Measurements from ENCODE around the gene MYL5.

MYL5 gene

DNA sequence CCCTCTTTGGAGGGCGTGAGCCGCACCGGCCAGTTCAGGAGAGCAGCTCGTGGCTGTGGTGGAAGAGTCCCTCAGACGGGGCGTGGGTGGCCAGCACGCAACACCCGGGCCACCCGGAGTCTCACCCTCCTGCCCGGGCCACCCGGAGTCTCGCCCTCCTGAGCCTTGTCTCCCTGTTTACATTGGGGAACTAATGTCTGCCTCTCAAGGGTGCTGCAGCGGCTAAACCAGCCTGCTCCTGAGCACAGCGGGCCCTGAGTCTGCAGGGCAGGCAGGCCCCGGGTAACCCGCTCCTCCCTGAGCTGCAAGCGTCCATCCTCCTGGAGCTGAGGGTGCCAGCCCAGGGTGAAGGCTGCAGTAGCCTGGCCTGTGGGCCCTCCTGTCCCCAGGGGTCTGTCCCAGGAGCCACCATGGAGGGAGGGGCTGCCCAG, 46.0 kb upstream of the MYL5 start:
- DNase-seq (ENCODE audit: low read depth in 2 of 2), result no peak
- H3K4me3 ChIP-seq (replicated peaks in 1 of 2; ENCODE audit: low read depth in 2 of 2, low read length in 2 of 2), result no peak overlapping the region
- TF ChIP-seq, protein P1, sequence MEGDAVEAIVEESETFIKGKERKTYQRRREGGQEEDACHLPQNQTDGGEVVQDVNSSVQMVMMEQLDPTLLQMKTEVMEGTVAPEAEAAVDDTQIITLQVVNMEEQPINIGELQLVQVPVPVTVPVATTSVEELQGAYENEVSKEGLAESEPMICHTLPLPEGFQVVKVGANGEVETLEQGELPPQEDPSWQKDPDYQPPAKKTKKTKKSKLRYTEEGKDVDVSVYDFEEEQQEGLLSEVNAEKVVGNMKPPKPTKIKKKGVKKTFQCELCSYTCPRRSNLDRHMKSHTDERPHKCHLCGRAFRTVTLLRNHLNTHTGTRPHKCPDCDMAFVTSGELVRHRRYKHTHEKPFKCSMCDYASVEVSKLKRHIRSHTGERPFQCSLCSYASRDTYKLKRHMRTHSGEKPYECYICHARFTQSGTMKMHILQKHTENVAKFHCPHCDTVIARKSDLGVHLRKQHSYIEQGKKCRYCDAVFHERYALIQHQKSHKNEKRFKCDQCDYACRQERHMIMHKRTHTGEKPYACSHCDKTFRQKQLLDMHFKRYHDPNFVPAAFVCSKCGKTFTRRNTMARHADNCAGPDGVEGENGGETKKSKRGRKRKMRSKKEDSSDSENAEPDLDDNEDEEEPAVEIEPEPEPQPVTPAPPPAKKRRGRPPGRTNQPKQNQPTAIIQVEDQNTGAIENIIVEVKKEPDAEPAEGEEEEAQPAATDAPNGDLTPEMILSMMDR (IDR thresholded peaks at IDR 0.05; ENCODE audit: low read depth, low read length), result no peak

DNA sequence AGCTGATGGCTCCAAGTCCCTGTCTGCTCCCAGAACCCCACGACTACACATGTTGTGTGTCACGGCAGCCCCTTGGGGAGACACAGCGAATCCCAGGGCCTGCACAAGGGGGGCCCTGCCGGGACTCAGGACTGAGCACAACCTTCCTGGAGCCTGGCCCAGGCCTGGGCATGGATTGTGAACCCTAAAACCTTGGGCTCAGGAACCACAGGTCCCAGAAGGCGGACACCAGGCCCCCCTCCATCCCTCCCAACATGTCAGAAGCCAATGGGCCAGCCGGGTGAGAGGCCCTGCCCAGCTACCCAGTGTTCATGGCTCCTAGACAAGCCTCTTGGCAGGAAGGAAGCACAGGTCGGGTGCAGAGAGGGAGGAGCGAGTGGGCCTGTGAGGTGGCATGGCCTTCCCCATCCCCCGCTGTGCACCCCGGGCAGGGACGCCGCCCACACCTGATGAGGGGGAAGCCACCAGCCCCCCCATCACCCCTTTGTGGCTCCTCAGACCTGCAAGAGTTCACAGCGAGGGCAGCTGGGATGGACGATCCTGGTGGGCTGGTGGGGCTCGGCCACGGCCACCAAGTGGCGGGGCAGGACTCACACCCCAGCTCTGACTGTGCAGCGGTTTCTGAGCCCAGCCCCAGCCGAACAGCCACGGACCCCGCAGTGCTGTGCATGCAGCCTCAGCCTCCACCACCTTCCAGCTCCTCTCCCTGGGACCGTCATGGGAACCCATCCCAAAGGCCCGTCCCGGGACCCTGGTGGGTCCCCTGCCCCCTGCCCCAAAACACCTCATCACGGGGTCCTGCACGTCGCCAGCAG, 45.3 kb upstream of the MYL5 start:
- DNase-seq (ENCODE audit: low read depth in 2 of 2), result no peak
- no peak overlapping the region for H3K4me3 ChIP-seq (replicated peaks in 1 of 2; ENCODE audit: low read depth in 2 of 2, low read length in 2 of 2)
- TF ChIP-seq, protein P1 (IDR thresholded peaks at IDR 0.05; ENCODE audit: low read depth, low read length), result no peak

DNA sequence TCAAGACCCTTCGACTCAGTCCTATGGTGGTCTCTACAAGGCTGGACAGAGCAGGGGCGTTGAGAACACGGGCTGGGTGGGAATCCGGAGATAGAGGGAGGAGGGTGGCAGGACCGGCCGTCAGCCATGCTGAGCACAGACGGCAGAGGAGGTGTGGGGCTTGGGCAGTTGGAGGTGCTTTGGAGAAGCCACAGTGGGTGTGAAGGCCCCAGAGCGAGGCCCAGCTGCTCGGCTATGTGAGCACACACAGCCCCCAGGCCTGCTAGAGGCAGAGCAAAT, 44.8 kb upstream of the MYL5 start:
- no peak for DNase-seq (ENCODE audit: low read depth in 2 of 2)
- no peak overlapping the region for H3K4me3 ChIP-seq (replicated peaks in 1 of 2; ENCODE audit: low read depth in 2 of 2, low read length in 2 of 2)
- TF ChIP-seq, protein P1 (IDR thresholded peaks at IDR 0.05; ENCODE audit: low read depth, low read length), result no peak

DNA sequence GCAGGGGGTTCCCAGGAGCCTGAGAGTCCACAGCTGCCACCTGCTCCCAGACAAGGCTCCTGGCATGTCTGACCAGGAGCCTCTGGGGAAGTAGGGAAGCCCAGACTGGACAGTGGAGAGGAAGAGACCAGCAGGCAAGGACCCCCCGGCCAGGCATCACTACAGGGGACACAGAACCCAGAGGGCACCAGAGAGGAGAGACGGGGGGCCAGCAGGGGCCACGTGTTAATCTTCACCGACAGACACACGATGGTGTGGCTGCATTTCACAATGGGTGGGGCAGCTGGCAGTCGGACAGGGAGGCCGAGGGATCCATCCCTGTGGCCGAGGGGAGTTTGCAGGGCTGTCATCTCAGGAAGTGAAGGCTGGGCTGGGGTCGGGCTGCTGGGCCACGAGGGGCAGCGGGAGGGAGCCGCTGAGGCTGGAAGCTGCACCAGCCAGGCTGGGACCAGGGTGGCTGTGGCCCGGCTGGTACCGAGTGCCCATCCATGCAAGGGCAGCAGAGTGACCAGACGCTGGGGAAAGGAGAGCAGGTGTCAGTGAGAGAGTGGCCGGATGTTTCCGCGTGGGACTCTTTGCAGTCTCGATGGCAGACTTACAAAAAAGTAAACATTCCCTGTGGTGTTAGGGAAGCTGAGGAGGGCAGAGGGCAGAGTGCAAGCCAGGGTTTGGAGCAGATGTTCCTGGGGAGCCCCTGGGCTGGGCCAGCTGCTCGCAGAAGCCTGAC, 44.3 kb upstream of the MYL5 start:
- H3K4me3 ChIP-seq (replicated peaks in 1 of 2; ENCODE audit: low read depth in 2 of 2, low read length in 2 of 2), result no peak overlapping the region
- DNase-seq (ENCODE audit: low read depth in 2 of 2), result no peak
- TF ChIP-seq, protein P1 (IDR thresholded peaks at IDR 0.05; ENCODE audit: low read depth, low read length), result no peak

DNA sequence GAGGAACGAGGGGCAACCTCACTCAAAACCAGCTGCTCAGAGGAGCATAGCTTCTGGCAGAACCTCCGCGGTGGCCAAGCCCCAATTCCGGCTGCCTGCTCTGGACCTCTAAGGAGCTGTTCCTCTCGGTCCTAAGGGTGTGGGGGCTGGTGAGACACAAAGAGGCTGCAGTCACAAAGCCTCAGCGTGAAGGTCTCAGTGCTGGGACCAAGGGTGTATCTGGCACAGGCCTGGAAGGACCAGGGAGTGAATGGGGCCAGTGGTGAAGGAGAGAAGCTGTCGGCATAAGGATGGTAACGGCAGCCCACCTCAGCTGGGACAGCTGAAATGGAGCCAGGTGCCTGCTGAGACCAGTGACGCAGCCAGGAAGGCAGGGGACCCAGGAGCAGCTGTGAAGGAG, 43.7 kb upstream of the MYL5 start:
- TF ChIP-seq, protein P1 (IDR thresholded peaks at IDR 0.05; ENCODE audit: low read depth, low read length), result no peak
- H3K4me3 ChIP-seq (replicated peaks in 1 of 2; ENCODE audit: low read depth in 2 of 2, low read length in 2 of 2), result no peak overlapping the region
- DNase-seq (ENCODE audit: low read depth in 2 of 2), result no peak

DNA sequence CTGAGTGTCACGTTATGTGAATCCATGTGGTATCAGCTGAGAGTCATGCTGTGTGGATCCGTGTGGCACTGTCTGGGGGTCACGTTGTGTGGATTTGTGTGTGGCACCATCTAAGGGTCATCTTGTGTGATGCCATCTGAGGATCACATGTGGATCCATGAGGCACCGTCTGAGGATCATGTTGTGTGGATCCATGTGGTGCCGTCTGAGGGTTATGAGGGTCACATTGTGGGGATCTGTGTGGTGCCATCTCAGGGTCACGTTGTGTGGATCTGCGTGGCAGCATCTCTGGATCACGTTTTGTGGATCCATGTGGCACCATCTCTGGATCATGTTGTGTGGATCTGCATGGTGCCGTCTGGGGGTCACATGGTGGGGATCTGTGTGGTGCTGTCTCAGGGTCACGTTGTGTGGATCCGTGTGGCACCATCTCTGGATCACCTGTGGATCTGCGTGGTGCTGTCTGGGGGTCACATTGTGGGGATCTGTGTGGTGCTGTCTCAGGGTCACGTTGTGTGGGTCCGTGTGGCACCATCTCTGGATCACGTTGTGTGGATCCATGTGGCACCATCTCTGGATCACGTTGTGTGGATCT, 42.0 kb upstream of the MYL5 start:
- TF ChIP-seq, protein P1 (IDR thresholded peaks at IDR 0.05; ENCODE audit: low read depth, low read length), result no peak
- DNase-seq (ENCODE audit: low read depth in 2 of 2), result no peak
- no peak overlapping the region for H3K4me3 ChIP-seq (replicated peaks in 1 of 2; ENCODE audit: low read depth in 2 of 2, low read length in 2 of 2)
